ENCODE data around the gene PIM1. TPM values are rescaled to one million over a fixed set of nuclear protein-coding genes. Genes with fewer than 3 reads are reported as not detected.

PIM1 gene
- total RNA-seq, 3 donors from 2014 or later = 17.4 to 56.0 (median 31.6) TPM

DNA sequence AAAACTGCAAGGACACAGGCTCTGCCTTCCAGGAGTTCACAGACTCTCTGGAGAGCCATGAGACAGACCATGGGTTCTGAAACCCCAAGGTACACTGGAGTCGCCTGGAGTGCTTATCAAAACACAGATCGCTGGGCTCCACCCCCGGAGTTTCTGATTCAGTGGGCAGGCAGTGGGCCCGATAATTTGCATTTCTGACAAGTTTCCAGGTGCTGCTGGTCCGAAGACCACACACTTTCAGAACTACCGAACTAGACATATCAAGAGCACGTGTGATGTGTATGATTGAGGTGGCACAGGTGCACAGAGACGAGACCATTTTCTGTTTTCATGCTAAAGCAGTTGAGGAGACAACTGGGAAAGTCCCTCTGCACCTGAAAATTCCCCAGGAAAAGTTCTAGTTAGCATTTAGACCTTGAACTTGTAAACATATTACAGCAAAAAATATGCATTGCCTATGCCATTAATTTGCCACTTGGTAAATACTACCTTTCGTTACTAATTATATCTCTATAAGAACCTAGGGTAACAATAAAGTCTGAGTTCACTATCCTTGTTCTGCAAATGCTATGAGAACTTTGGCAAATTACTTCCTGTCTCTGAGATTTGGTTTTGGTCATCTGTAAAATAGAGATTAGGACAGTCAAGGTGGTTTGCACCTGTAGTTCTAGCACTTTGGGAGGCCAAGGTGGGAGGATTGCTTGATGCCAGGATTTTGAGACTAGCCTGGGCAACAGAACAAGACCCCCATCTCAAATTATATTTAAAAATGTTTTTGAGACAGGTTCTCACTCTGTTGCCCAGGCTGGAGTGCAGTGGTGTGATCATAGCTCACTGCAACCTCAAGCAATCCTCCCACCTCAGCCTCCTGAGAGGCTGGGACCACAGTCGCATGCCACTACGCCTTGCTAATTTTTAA, 14.3 kb upstream of the PIM1 start:
- no peaks in the 10 kb centered on the region for H3K36me3 ChIP-seq
- H3K4me3 ChIP-seq = no peak overlapping the region
- TF ChIP-seq POLR2AphosphoS5 (IDR thresholded peaks at IDR 0.05) (no peak), POLR2A (IDR thresholded peaks at IDR 0.05) (no peak)
- TF ChIP-seq, protein P1, sequence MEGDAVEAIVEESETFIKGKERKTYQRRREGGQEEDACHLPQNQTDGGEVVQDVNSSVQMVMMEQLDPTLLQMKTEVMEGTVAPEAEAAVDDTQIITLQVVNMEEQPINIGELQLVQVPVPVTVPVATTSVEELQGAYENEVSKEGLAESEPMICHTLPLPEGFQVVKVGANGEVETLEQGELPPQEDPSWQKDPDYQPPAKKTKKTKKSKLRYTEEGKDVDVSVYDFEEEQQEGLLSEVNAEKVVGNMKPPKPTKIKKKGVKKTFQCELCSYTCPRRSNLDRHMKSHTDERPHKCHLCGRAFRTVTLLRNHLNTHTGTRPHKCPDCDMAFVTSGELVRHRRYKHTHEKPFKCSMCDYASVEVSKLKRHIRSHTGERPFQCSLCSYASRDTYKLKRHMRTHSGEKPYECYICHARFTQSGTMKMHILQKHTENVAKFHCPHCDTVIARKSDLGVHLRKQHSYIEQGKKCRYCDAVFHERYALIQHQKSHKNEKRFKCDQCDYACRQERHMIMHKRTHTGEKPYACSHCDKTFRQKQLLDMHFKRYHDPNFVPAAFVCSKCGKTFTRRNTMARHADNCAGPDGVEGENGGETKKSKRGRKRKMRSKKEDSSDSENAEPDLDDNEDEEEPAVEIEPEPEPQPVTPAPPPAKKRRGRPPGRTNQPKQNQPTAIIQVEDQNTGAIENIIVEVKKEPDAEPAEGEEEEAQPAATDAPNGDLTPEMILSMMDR (IDR thresholded peaks at IDR 0.05) = no peak
- H3K27ac ChIP-seq = no peak overlapping the region
- no peak for DNase-seq (ENCODE audit: low spot score in 2 of 2)
- no peaks in the 10 kb centered on the region for H3K9me3 ChIP-seq
- no peaks in the 10 kb centered on the region for H3K4me1 ChIP-seq
- no peaks in the 10 kb centered on the region for H3K27me3 ChIP-seq
- intact Hi-C loops (cut with DNase I; ENCODE audit: low total_unique reads) = no loop called here

DNA sequence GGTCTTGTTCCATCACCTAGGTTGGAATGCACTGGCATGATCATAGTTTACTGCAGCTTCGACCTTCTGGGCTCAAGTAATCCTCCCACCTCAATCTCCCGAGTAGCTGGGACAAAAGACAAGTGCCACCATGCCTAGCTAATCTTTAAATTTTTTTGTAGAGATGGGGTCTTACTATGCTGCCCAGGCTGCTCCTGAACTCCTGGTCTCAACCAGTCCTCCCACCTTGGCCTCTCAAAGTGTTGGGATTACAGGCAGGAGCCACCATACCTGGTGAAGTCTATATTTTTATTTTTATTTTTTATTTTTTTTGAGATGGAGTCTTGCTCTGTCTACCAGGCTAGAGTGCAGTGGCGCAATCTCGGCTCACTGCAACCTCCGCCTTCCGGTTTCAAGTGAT, 11.4 kb upstream of the PIM1 start:
- DNase-seq (ENCODE audit: low spot score in 2 of 2) = no peak
- intact Hi-C loops (cut with DNase I; ENCODE audit: low total_unique reads) = no loop called here
- H3K4me3 ChIP-seq = no peak overlapping the region
- H3K9me3 ChIP-seq = no peaks in the 10 kb centered on the region
- TF ChIP-seq, protein P1 (IDR thresholded peaks at IDR 0.05) = no peak
- no peak for TF ChIP-seq POLR2AphosphoS5 (IDR thresholded peaks at IDR 0.05)
- TF ChIP-seq POLR2A (IDR thresholded peaks at IDR 0.05) = no peak
- H3K27me3 ChIP-seq = no peaks in the 10 kb centered on the region
- no peaks in the 10 kb centered on the region for H3K36me3 ChIP-seq
- H3K4me1 ChIP-seq = no peaks in the 10 kb centered on the region
- no peak overlapping the region for H3K27ac ChIP-seq

DNA sequence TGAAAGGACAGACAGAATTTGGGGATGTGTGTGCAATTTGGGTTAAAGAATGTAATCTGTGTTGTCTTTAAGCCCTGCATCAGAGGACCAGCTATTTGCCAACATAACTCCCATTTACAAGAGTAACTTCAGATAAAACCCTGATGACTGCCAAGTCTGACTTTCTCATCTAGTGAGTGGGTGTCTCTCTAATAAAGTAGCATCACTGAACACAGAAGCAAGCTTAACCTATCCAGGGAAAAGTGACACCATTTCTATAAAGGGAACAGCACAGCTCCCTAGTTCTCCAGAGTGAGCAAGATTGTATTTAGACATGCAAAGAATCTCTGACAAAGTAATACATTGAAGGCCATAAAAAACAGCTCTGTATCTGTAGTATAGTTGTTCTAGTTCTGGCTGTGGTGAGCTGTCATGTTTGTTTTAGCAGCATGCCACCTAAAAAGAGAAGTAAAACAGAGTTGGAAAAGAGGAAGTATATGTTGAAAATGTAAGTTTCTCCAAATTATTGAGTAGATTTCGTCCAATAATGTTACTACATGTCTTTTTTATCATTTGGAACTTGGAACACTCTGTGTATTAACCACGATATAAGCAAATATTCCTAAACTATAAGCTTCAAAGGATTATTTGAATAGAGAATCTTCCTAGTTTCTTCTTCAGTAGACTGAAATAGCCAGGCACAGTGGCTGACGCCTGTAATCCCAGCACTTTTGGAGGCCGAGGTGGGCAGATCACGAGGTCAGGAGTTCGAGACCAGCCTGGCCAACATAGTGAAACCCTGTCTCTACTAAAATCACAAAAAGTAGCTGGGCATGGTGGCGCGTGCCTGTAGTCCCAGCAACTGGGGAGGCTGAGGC, 8.8 kb upstream of the PIM1 start:
- Histone ChIP-seq H3K4me1 (no peaks in the 10 kb centered on the region), H3K4me3 (no peak overlapping the region), H3K36me3 (no peaks in the 10 kb centered on the region), H3K27me3 (no peaks in the 10 kb centered on the region), H3K27ac (no peak overlapping the region), H3K9me3 (no peaks in the 10 kb centered on the region)
- no peak for DNase-seq (ENCODE audit: low spot score in 2 of 2)
- intact Hi-C loops (cut with DNase I; ENCODE audit: low total_unique reads) = no loop called here
- TF ChIP-seq POLR2A (IDR thresholded peaks at IDR 0.05) (no peak), POLR2AphosphoS5 (IDR thresholded peaks at IDR 0.05) (no peak)
- TF ChIP-seq, protein P1 (IDR thresholded peaks at IDR 0.05) = no peak

DNA sequence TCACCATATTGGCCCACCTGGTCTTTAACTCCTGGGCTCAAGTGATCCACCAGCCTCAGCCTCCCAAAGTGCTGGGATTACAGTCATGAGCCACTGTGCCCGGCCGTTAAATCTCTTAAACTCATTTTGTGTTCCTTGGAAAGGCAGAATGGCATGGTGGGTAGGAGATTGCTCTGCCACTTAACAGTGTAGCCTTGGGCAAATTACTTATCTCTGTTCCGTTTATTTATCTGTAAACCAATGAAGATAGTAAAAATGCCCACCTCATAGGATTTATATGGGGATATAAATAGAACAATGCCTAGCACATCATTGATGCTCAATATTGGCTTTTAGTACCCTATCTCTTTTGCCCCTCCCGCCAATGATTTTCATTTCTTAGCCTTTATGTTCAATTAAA, 7.2 kb upstream of the PIM1 start:
- no peak for DNase-seq (ENCODE audit: low spot score in 2 of 2)
- Histone ChIP-seq H3K9me3 (no peaks in the 10 kb centered on the region), H3K4me1 (no peaks in the 10 kb centered on the region), H3K36me3 (no peaks in the 10 kb centered on the region), H3K4me3 (no peak overlapping the region), H3K27ac (no peak overlapping the region), H3K27me3 (no peaks in the 10 kb centered on the region)
- intact Hi-C loops (cut with DNase I; ENCODE audit: low total_unique reads) = no loop called here
- TF ChIP-seq POLR2AphosphoS5 (IDR thresholded peaks at IDR 0.05) = no peak
- TF ChIP-seq POLR2A (IDR thresholded peaks at IDR 0.05) = no peak
- TF ChIP-seq, protein P1 (IDR thresholded peaks at IDR 0.05) = no peak

Measured in breast epithelium (tissue), 4 donors.